ENCODE data around the gene AHNAK2.
A peak's percentile ranks its signal among the peaks of the same experiment; 100 is the strongest.

AHNAK2 gene

DNA sequence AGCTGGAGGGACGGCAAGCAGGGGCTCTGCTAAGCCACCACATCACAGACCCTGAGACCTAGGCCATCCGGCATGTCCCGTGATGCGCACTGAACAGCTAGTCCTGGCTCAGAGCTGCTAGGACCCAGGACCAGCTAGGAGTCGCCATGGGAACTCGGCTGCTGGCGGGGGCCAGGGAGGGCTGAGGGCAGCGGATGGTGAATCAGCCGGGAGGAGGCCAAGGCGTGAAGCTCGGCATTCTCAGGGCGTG, 5.1 kb downstream of the AHNAK2 start:
- Histone ChIP-seq H3K9me3 (ENCODE audit: control insufficient read depth, insufficient read depth, low read length) (no peaks in the 10 kb centered on the region), H3K36me3 (ENCODE audit: control insufficient read depth, insufficient read depth, low read length) (no peaks in the 10 kb centered on the region), H3K27me3 (ENCODE audit: control insufficient read depth, insufficient read depth, low read length) (peaks cover 15% of the 10 kb centered on the region), H3K4me1 (ENCODE audit: control insufficient read depth, insufficient read depth, low read length) (peaks cover 4% of the 10 kb centered on the region), H3K9ac (ENCODE audit: low read depth, low read length) (peak overlapping the region; percentile 12), H3K4me3 (ENCODE audit: low read depth, low read length) (no peak overlapping the region)

DNA sequence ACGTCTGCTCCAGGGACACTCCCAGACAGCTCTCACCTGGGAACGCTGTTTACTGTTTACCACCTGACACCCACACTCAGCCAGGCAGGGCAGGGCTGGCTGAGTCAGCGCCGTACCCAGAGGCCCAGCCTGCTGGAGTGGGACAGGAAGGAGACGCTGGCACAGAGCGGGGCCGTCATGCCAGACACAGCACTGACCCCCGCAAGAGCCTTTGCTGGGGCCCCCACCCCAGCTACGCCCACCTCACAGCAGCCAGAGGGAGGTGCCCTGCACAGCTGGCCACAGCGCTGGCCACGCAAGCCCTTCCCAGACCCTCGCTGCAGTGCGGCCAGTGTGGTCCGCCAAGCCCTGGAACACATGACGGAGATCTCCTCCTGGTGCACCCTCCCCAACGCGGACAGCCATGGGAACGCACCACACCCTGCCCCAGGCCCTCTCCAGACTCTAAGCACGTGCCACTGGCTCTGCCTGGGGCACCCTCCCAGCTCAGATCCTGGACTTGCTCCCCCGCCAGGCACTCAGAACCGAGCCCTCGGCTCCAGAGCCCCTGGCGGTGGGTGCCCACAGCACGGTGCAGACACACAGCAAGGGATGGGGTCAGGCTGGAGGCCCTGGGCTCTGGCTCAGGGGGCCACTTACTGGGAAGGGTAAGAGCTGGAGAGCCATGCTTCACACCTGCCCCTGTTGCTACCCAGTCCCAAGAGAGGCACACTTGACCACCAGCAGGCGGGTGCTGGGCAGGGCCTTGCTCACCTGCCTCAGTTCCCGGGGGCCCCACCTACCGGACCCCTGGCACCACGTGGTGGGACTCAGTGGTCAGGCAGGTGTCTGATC, 5.7 kb downstream of the AHNAK2 start:
- Histone ChIP-seq H3K4me3 (ENCODE audit: low read depth, low read length) (no peak overlapping the region), H3K4me1 (ENCODE audit: control insufficient read depth, insufficient read depth, low read length) (peaks cover 4% of the 10 kb centered on the region), H3K9ac (ENCODE audit: low read depth, low read length) (peak overlapping the region; percentile 12), H3K36me3 (ENCODE audit: control insufficient read depth, insufficient read depth, low read length) (no peaks in the 10 kb centered on the region), H3K27me3 (ENCODE audit: control insufficient read depth, insufficient read depth, low read length) (peaks cover 12% of the 10 kb centered on the region), H3K9me3 (ENCODE audit: control insufficient read depth, insufficient read depth, low read length) (no peaks in the 10 kb centered on the region)

DNA sequence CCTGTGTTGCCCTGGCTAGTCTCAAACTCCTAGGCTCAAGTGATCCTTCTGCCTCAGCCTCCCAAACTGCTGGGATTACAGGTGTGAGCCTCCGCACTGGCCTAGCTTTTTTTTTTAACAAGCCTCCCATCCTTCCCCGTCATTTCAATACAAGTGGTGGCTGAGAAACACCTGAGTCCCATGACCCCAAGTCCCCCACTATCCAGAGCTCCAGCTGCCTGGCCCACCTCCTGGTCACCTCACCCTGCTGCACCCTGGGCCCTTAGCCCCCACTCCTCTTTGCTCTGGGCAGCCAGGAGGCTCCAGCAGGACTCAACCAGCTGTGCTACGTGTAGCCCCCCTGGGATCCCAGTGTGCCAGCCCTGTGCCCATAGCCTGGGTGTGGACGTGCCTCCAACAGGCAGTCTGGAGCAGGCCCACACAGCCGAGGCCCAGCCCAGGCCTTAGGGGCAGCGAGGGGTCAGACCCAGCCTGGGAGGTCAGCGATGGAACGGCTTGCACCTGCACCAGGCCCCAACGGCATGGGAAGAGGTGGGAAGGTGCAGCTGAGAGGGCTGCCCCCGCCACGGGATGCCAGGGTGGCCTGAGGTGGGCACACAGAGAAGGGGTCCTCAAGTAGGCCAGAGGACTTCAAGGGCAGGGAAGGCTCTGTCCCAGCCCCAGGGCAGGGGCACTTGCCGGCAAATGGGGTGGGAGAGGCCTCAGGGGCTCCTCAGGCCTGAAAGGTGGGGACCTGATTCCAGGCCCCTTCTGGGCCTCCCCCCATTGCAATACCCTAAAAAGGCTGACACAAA, 6.5 kb downstream of the AHNAK2 start:
- Histone ChIP-seq H3K27me3 (ENCODE audit: control insufficient read depth, insufficient read depth, low read length) (peaks cover 3% of the 10 kb centered on the region), H3K4me1 (ENCODE audit: control insufficient read depth, insufficient read depth, low read length) (peaks cover 7% of the 10 kb centered on the region), H3K4me3 (ENCODE audit: low read depth, low read length) (no peak overlapping the region), H3K36me3 (ENCODE audit: control insufficient read depth, insufficient read depth, low read length) (no peaks in the 10 kb centered on the region), H3K9me3 (ENCODE audit: control insufficient read depth, insufficient read depth, low read length) (no peaks in the 10 kb centered on the region), H3K9ac (ENCODE audit: low read depth, low read length) (no peak overlapping the region)

DNA sequence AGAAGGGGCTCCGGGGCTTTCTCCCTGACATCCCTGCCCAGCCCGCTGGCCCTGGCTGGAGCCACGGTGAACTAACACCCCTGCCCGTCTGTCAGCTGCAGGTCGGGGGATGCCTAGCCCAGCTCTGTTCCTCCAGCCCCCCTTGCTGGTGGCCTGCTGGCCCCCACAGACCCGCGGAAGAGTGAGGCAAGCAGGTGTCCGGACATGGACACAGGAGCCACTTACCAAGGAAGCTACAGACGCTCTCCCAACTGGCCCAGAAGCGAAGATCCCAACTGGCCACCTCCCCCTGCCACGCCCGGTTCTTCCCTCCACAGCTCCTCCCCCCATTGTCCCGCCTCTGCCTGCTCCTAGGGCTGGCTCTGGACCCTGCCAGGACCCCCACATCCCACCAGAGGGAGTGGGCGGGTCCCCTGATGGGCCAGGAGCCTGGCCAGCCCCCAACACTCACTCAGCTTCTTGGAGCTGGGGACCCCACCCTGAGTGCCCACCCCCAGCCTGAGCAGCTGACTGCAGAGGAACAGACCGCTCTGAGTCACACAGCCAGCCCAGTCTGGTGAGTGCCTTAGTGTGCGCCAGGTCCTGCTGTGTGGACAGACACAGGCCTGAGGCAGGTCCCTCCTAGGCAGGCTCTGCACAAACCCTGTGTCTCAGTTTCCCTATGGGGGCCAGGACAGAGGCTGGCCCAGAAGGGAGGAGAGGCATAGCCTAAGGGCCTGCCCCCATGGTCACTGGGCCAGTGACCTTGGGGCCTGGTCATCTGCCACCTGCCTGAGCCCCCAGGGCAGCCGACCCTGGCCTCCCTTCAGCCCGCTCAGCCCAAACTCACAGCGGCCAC, 7.7 kb downstream of the AHNAK2 start:
- Histone ChIP-seq H3K36me3 (ENCODE audit: control insufficient read depth, insufficient read depth, low read length) (no peaks in the 10 kb centered on the region), H3K9ac (ENCODE audit: low read depth, low read length) (no peak overlapping the region), H3K9me3 (ENCODE audit: control insufficient read depth, insufficient read depth, low read length) (no peaks in the 10 kb centered on the region), H3K27me3 (ENCODE audit: control insufficient read depth, insufficient read depth, low read length) (no peaks in the 10 kb centered on the region), H3K4me1 (ENCODE audit: control insufficient read depth, insufficient read depth, low read length) (peaks cover 7% of the 10 kb centered on the region), H3K4me3 (ENCODE audit: low read depth, low read length) (no peak overlapping the region)

DNA sequence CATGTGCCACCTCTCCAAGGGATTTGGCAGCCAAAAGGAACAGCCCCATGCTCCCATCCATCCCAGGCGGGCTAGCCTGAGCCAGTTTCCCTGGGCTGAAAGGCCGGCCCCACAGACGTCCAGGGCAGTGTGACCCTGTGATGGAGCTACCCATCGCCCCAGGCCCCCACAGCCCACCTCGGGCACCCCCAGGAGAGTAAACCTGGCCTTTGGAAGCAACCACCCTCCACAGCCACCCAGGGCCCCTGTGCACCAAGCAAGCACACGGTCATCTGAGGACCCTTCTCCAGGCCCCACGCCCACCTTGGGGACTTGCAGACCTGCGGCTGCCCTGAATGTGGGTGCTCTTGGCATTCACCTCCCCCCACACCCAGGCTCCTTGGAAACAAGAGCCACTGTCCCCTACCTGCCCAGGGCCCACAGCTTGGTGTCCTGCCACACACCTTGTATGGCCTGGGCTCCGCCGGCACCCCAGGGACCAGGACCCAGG, 8.4 kb downstream of the AHNAK2 start:
- H3K9ac ChIP-seq (ENCODE audit: low read depth, low read length) = no peak overlapping the region
- H3K4me3 ChIP-seq (ENCODE audit: low read depth, low read length) = no peak overlapping the region
- H3K36me3 ChIP-seq (ENCODE audit: control insufficient read depth, insufficient read depth, low read length) = no peaks in the 10 kb centered on the region

DNA sequence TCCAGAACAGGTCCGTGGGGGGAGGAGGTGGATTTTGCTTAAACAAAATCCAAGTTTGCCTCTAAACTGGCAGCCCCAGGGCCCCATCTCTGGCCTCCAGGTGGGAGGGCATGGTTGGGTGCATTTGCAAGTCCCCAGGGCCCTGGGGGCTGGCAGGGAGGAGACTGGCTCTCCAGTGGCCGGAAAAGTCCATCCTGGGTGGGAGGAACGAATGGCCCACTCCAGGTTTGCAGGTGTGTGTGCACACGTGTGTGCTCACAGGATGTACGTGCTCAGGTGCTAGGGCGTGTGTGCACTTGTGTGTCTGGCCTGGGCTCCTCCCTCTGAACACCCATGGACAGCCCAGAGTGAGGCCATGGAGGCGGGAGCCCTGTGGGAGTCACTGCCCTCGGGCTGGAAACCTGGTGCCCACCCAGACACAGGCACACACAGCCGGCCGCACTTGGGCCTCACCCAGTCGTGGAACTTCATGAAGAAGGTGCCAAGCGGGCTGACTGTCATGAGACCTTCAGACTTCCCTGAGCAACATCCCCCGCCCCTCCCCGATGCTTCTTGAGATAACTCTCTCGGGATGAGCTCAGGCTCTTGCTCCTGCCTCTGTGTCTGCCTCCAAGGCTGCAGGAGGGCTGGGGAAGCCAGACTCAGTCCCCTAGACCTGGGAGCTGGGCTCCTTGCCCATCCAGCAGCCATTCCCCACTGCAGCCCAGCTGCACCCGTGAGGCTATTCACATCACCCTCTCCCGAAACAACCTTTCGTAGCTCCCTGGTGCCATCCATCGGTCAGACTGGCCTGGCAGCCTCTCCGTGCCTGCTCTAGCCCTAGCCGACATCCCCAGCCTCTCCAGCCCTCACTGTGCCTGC, 9.4 kb downstream of the AHNAK2 start:
- Histone ChIP-seq H3K4me1 (ENCODE audit: control insufficient read depth, insufficient read depth, low read length) (peaks cover 7% of the 10 kb centered on the region), H3K9ac (ENCODE audit: low read depth, low read length) (no peak overlapping the region), H3K4me3 (ENCODE audit: low read depth, low read length) (no peak overlapping the region)

More for the DNA sequence above, 8.4 kb downstream of the AHNAK2 start:
- H3K9me3 ChIP-seq (ENCODE audit: control insufficient read depth, insufficient read depth, low read length) = no peaks in the 10 kb centered on the region
- no peaks in the 10 kb centered on the region for H3K27me3 ChIP-seq (ENCODE audit: control insufficient read depth, insufficient read depth, low read length)
- peaks cover 7% of the 10 kb centered on the region for H3K4me1 ChIP-seq (ENCODE audit: control insufficient read depth, insufficient read depth, low read length)

DNA sequence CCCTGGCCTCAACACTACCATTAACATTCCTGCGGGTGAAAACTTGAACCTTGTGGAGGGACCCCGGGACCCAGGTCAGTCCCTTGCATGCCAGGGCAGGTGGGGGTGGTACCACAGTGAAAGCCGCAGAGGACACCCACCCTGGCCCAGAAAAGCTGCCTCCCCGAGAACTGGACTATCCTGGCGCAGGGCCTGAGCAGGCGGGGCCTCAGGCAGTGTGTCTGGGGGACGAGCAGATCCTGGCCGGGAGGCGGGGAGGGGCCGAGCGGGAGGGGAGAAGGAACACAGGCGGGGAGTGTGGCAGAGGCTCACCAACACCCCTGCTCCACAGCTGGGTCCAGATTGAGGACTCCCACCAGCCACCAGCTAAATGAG, 10.0 kb downstream of the AHNAK2 start:
- no peak overlapping the region for H3K9ac ChIP-seq (ENCODE audit: low read depth, low read length)
- no peaks in the 10 kb centered on the region for H3K27me3 ChIP-seq (ENCODE audit: control insufficient read depth, insufficient read depth, low read length)
- no peaks in the 10 kb centered on the region for H3K9me3 ChIP-seq (ENCODE audit: control insufficient read depth, insufficient read depth, low read length)
- H3K36me3 ChIP-seq (ENCODE audit: control insufficient read depth, insufficient read depth, low read length) = no peaks in the 10 kb centered on the region
- peaks cover 7% of the 10 kb centered on the region for H3K4me1 ChIP-seq (ENCODE audit: control insufficient read depth, insufficient read depth, low read length)
- H3K4me3 ChIP-seq (ENCODE audit: low read depth, low read length) = peak overlapping the region; percentile 41

More for the DNA sequence above, 9.4 kb downstream of the AHNAK2 start:
- Histone ChIP-seq H3K36me3 (ENCODE audit: control insufficient read depth, insufficient read depth, low read length) (no peaks in the 10 kb centered on the region), H3K9me3 (ENCODE audit: control insufficient read depth, insufficient read depth, low read length) (no peaks in the 10 kb centered on the region), H3K27me3 (ENCODE audit: control insufficient read depth, insufficient read depth, low read length) (no peaks in the 10 kb centered on the region)

DNA sequence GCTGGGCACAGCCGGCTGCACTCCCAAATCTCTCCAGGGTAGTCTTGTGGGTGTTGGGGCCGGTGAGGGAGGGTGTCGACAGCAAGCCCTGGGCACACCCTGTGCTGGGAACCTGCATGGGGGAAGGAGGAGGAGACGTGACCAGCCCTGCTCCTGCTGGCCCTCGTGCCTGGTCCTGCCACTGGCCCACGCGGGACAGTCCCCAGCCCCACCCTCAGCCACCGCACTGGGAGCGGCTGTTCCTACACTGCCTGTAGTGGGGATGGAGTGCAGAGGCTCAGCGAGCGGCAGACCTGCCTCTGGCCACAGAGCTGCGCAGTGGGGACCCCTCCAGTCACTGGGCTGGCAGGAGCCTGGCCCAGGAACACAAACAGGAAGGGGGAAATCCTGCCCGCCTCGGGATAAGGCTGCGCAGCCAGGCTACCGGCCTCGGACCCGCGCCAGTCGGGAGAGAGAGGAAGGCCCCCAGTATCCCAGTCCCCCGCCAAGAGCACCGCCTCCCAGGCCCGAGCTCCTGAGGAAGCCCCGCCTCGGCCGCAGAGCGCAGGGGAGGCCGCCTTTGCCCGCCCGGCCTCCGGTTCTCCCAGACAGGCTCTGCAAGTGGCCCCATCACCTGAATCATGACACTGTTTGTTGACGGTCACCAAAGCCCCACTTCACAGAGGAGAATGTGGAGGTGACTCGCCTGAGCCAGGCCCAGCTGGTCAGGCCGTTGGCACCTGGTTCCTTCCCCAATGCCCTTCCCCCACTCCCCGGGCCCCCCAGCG, 10.6 kb downstream of the AHNAK2 start:
- Histone ChIP-seq H3K9ac (ENCODE audit: low read depth, low read length) (no peak overlapping the region), H3K9me3 (ENCODE audit: control insufficient read depth, insufficient read depth, low read length) (no peaks in the 10 kb centered on the region), H3K27me3 (ENCODE audit: control insufficient read depth, insufficient read depth, low read length) (no peaks in the 10 kb centered on the region), H3K4me1 (ENCODE audit: control insufficient read depth, insufficient read depth, low read length) (peaks cover 7% of the 10 kb centered on the region), H3K36me3 (ENCODE audit: control insufficient read depth, insufficient read depth, low read length) (no peaks in the 10 kb centered on the region), H3K4me3 (ENCODE audit: low read depth, low read length) (peak overlapping the region; percentile 41)

DNA sequence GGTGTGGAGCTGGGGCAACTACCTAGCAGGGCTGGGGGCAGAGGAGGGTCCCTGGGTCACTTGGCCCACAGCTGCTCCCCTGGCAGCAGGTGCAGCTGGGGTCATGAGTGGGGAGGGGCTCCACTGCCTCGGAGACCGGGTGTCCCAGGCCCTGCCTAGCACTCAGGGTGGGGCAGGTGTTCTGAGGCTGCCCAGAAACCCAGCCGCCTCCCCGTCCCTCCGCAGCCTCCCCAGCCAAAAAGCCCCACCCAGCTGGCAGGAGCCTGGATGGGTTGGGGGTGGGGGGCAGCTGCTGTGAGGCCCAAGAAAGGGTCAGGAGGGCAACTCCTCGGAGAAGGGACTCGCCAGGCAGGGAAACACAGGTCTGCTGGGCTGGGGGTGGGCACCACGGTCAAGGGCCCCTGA, 11.2 kb downstream of the AHNAK2 start:
- no peak overlapping the region for H3K9ac ChIP-seq (ENCODE audit: low read depth, low read length)
- H3K36me3 ChIP-seq (ENCODE audit: control insufficient read depth, insufficient read depth, low read length) = no peaks in the 10 kb centered on the region
- H3K27me3 ChIP-seq (ENCODE audit: control insufficient read depth, insufficient read depth, low read length) = no peaks in the 10 kb centered on the region

DNA sequence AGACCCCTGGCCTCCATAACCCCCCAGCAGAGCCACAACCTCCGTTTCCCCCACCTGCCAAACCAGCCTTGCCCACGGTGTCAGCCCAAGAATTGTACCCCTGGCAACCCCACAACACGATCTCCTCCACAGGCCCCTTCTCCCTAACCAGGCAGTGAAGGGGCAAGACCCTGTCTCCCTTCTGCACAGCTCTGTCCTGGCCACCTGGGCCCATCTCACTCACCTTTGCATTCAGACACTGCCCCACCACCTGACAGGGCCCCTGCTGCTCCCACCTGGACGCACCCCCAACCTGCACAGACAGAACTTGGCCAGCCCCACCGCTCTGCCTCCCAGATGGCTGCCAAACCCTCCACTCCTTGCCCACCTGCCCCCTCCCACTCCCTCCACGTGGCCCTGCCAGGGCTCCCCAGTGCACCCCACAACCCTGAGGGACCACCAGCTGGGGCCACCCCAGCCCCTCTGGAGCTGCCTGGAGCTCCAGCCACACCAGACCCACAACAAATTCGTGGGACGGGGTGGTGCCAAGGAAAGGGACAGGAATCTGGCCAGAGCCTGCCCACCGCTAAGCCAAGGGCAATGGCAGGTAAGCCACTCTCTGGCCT, 11.8 kb downstream of the AHNAK2 start:
- H3K27me3 ChIP-seq (ENCODE audit: control insufficient read depth, insufficient read depth, low read length) = no peaks in the 10 kb centered on the region
- no peaks in the 10 kb centered on the region for H3K9me3 ChIP-seq (ENCODE audit: control insufficient read depth, insufficient read depth, low read length)
- no peaks in the 10 kb centered on the region for H3K36me3 ChIP-seq (ENCODE audit: control insufficient read depth, insufficient read depth, low read length)
- H3K4me1 ChIP-seq (ENCODE audit: control insufficient read depth, insufficient read depth, low read length) = peaks cover 7% of the 10 kb centered on the region
- no peak overlapping the region for H3K4me3 ChIP-seq (ENCODE audit: low read depth, low read length)
- no peak overlapping the region for H3K9ac ChIP-seq (ENCODE audit: low read depth, low read length)

More for the DNA sequence above, 11.2 kb downstream of the AHNAK2 start:
- H3K9me3 ChIP-seq (ENCODE audit: control insufficient read depth, insufficient read depth, low read length) = no peaks in the 10 kb centered on the region
- H3K4me1 ChIP-seq (ENCODE audit: control insufficient read depth, insufficient read depth, low read length) = peaks cover 7% of the 10 kb centered on the region
- H3K4me3 ChIP-seq (ENCODE audit: low read depth, low read length) = no peak overlapping the region
